Stimulated activated CD4-positive, alpha-beta T cell treated with anti-CD3 and anti-CD28 coated beads, Interleukin-12 subunit alpha, Interleukin-12 subunit beta, amount 100 ng/mL, for 24 hours (primary cell): ENCODE results near the gene ATP6V0D1.
"Not testable (repeated sequence)": the region's sequence is repeated elsewhere in the genome, so short reads cannot be mapped to it uniquely, and the experiment has no call there.

Source experiments
- DNase-seq, 2 experiments: peaks; one replicate each; pipeline ENCODE4 v3.0.0-alpha.2; 2020; ENCODE audit warnings: low read depth in 2 of 2

Gene ATP6V0D1

DNA sequence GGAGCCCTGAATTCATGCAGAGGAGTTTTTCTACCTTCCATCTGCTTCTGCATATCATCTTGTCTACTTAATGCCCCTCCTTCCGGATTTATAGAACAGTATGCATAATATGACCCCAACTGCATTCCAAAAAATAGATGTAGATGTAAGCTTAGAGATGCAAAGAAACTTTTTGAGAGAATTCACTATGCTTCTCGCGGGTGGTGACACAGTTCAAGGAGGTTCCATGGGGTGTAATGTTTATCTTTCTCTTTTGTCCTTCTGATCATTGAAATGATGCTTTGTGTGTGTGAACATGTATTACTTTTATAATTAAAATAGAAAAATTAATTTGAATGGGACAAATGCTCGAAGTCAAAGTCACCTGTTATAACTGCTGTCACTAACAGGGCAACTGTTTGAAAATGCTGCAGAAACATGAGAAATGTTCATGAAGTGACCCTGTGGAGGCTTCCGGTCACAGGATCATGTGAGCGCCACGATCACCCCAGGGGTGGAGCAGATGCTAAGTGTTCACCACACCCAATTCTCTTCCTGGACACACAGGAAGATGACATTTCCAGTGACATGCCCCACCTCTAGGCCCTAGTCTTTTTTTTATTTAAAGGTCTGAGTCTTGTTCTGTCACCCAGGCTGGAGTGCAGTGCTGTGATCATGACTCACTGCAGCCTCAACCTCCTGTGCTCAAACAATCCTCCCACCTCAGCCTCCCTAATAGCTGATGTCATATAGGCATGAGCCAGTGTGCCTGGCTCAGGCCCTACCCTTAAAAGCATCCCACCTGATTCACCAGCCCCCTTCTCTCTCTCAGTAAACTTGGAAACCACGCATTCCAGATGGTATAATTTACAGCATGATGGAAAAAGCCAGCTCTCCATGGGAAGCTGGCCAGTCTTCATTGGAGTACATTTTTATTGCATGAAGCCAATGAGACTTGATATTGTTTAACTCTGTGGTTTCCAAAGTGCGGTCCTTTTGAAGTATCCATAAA is 23.4 kb upstream of the ATP6V0D1 start:
- DNase-seq, result no peak

DNA sequence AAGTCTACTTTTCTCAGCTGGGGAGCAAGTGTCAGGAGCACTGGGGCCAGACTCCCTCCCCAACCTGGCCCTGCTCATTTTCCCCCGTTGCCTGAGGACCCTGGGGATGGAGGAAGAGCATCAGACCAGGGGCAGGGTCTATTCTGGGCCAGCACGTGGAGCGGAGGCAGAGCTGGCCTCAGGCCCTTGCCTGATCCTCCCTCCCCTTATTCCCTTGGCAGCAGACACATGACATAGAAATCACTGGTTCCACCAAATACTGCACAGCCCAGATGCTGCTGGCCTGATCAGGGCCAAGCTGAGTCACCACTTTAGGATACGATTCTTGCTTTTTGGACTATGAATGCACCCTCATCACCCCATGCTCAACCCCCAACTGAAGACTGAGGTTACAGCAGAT is 18.1 kb upstream of the ATP6V0D1 start:
- DNase-seq, result no peak

DNA sequence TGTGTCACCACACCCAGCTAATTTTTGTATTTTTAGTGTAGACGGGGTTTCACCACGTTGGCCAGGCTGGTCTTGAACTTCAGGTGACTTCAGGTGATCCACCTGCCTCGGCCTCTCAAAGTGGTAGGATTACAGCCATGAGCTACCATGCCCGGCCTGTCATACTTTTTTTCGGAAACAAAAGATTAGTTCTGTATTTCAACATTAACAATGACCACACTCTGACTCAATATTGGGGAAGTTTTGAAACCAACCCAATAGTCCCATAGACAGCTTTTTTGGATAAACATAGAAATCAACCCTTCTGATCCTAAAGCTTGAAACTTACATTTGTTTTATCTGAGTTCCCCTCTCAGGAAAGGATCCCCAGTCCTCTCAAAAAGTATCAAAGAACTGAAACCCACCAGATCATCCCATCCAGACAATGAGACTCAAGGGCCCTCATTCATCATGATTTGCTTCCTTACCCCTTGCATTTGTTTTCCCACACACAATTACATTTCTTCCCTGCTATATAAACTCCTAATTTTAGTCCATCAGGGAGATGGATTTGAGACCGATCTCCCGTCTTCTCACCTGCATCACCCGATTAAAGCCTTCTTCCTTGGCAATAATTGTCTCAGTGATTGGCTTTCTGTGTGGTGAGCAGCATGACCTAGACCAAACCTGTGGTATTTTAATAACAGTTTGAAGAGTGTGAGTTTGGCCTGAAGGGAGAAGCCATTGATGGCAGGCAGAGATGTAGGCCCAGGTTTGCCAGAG is 9.6 kb upstream of the ATP6V0D1 start:
- no peak for DNase-seq

DNA sequence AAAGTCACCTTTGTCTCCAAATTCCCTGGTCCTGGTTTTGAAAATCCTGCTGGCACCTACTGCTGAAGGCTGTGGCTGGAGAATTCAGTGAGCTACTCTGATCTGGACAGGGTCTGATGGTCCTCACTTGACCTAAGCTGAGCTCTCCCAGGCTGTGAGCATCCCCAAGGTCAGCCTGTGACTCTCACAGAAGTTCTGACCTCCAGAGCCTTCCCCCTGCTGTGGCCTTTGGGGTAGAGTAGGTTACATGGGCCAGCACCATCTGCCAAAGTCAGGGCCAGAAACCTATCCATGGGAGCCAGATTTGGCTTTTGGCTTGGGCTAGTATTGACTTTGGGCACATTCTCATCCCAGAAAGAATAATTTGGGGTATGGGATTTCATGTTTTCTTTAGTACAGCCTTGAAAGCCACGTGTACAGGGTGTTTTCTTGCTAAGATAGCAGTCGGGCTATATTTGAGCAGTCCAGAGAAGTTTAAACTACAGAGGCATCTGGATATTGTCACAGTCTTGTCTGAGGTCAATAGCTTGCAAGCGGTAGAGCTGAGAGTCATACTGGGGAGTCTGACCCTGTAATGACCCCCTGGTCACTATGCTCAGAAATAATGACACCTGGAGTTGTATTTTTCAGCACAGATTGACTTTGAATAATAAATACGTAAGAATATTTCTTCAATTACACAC is 8.6 kb upstream of the ATP6V0D1 start:
- DNase-seq, result no peak

DNA sequence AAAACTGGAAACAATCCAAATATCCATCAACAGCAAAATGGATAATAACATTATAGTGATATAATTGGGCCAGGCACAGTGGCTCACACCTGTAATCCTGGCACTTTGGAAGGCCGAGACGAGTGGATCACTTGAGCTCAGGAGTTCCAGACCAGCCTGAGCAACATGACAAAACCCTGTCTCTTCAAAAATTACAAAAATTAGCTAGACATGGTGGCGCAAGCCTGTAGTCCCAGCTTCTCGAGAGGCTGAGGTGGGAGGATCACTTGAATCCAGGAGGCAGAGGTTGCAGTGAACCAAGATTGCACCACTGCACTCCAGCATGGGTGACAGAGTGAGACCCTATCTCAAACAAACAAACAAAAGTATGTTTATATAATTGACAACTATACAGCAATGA is 6.6 kb upstream of the ATP6V0D1 start:
- DNase-seq, result not testable (repeated sequence)

DNA sequence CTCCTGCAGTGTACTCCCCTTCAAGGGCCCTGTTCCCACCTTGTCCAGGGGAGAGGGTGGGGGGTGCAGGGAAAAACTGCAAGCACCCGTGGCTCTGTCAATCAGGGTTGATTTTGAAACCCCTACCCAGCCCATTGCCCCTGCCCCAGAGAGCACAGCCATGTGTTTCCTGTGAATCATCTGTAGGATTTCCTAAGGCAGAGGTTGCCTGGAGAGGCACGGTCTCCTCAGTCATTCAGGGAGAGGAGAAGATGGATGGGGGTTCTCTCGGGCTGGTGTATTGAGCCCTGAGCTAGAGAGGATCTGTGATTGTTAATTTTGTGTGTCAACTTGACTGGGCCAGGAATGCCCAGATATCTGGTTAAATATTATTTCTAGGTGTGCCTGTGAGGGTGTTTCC is 5.8 kb upstream of the ATP6V0D1 start:
- no peak for DNase-seq

GRCh38 chr16:67483731-67484525 is 3.0 kb upstream of the ATP6V0D1 start:
- no peak for DNase-seq

DNA sequence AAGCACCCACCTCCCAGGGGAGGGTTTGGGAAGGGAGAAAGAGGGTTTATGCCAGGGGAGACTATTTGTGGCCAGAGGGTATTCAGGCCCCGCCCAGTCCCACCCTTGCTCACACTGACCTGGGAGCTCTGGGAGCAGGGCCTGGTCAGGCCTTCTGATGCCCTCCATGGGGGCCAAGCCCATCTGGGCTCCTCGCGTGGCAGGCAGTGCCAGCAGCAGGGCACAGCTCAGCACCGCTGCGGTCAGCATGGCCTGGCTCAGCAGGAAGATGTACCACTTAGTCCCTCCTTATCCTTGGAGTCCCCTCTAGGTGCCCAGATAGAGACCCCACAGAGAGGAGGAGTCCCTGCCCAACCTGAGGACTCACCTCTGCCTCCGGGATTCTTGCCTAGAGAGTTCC is 2.2 kb upstream of the ATP6V0D1 start, which contains the start of gene AGRP:
Gene AGRP (minus strand): TSS at position 398 of the 400 bp plus-strand sequence. CDS start 149 bp downstream, at position 249.
- no peak for DNase-seq

DNA sequence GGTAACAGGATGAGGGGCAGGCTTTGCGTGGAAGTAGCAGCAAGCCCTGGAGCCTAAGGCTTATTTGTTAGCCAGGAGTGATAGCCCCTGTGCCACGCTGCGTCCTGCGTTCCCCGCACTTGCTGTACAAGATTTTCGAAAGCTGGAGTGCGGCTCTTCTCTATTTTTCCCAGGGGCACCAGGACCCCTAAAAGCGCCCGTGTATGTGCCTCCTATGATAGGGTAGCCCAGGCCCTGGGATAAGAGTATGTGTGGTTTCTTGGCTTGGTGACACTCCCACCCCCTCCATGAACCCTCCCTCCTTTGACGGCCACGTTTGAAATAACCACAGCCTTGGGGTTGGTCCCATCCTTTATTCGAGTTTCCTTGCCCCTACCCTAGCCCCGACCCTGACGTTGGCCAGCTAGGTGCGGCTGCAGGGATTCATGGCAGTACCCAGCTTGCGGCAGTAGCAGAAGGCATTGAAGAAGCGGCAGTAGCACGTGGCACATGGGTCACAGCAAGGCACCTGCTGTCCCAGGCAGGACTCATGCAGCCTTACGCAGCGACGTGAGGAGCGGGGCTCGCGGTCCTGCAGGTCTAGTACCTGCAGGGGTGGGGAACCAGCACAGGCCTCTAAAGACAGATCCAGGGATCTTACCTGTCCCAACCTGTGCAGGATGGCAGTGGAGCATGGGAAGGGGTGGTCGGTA is 1.4 kb upstream of the ATP6V0D1 start:
- no peak for DNase-seq

GRCh38 chr16:67481561-67482232 is 740 bp upstream of the ATP6V0D1 start:
- peak in 1 of 2 experiments; percentile 52 for DNase-seq

DNA sequence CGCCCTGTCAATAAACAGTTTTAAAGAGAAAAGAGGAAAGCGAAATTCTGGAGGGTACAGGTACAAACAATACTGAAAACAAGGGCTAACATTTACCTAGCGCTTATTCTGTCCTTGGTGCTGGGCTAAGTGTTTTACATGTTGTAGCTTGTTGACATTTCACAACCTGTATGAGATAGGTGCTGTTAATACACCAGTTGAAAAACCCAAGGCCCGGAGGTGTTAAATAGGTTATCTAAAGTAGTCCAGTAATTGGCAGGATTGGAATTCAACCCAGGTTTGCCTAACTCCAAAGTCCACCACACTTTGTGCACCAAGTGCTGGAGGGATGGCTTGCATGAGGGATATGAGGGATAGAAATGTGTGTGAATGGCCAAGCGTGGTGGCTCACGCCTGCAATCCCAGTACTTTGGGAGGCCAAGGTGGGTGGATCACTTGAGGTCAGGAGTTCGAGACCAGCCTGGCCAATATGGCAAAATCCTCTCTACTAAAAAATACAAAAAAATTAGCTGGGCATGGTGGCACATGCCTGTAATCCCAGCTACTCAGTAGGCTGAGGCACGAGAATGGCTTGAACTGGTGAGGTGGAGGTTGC is 2.9 kb downstream of the ATP6V0D1 start:
- no peak for DNase-seq

GRCh38 chr16:67474551-67475455 is 6.2 kb downstream of the ATP6V0D1 start:
- no peak for DNase-seq

DNA sequence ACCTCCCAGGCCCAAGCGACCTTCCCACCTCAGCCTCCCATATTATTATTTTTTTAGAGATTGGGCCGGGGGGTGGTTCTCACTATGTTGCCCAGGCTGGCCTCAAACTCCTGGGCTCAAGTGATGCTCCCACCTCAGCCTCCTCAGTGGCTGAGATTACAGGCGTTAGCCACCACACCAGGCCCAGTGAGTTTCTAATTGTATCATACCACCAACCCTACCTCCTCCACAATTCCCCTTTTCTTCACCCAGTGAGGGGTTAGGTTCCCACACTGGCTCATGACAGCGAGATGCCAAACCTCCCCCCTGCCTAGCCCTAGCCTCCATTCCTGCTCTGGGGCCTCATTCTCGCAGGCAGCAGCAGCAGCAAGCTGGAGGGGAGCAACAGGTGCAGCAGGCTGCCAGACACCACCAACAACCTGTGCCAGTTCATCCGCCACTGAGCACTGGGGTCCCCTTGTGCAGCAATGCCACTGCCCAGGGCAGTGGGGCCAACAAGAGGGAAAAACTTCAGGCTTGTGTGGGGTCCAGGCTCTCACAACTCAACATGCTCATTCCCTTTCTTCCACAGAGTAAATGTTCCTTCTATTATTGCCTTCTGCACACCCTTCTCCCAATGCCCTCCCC is 9.1 kb downstream of the ATP6V0D1 start:
- DNase-seq, result no peak

GRCh38 chr16:67470359-67470758 is 10.6 kb downstream of the ATP6V0D1 start:
- no peak for DNase-seq

DNA sequence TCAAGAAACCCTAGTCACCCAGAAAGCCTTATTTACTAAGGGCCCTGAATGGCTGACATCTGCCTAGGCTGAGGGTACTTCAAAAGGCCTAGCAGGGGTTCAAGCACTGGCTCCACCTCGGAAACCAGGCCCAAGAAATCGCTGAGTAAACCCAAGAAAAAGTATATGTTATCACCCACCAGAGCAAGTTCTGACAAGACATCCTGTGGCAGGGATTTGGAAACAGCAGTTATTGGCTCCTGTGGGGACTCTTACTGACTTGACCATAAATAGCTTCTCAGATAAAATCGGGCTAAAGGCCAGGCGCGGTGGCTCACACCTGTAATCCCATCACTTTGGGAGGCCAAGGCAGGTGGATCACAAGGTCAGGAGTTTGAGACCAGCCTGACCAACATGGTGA is 12.2 kb downstream of the ATP6V0D1 start:
- DNase-seq, result no peak

DNA sequence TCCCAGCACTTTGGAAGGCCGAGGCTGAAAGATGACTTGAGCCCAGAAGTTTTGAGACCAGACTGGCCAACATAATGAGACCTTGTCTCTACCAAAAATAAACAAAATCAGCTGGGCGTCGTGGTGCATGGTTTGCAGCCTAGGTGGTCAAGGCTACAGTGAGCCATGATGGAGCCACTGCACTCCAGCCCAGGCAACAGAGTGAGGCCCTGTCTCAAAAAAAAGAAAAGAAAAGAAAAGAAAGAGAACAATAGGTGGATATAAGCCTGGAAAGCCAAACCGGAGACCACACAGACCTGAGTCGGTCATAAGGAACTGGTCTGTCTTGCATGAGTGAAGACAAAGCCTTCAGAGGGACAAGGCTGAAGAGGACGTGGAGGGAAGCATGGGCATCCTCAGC is 14.4 kb downstream of the ATP6V0D1 start:
- no peak for DNase-seq

GRCh38 chr16:67464565-67464964 is 16.4 kb downstream of the ATP6V0D1 start:
- DNase-seq, result no peak

- no peak for DNase-seq
Observed at GRCh38 chr16:67463691-67464090, 17.3 kb downstream of the ATP6V0D1 start.
